ENCODE results near the gene POU5F1.

The POU5F1 gene

GRCh38 chr6:31145386-31145785 lies 25.1 kb downstream of the POU5F1 start:
- no peak for DNase-seq (ENCODE audit: low read depth)
- no peak for TF ChIP-seq CTCF (IDR thresholded peaks at IDR 0.05; ENCODE audit: low read length, missing control alignments)
- H3K4me3 ChIP-seq (replicated peaks; ENCODE audit: low read depth, low read length) = no peak overlapping the region

- H3K4me3 ChIP-seq (replicated peaks; ENCODE audit: low read depth, low read length) = no peak overlapping the region
- no peak for DNase-seq (ENCODE audit: low read depth)
- no peak for TF ChIP-seq CTCF (IDR thresholded peaks at IDR 0.05; ENCODE audit: low read length, missing control alignments)
Observed at GRCh38 chr6:31144970-31145340, 25.5 kb downstream of the POU5F1 start.

- H3K4me3 ChIP-seq (replicated peaks; ENCODE audit: low read depth, low read length) = no peak overlapping the region
- no peak for TF ChIP-seq CTCF (IDR thresholded peaks at IDR 0.05; ENCODE audit: low read length, missing control alignments)
- DNase-seq (ENCODE audit: low read depth) = no peak
Observed at GRCh38 chr6:31144296-31144969, 26.0 kb downstream of the POU5F1 start.

GRCh38 chr6:31143148-31143547 lies 27.3 kb downstream of the POU5F1 start:
- peak; percentile 90 for DNase-seq (ENCODE audit: low read depth)
- no peak overlapping the region for H3K4me3 ChIP-seq (replicated peaks; ENCODE audit: low read depth, low read length)
- TF ChIP-seq CTCF (IDR thresholded peaks at IDR 0.05; ENCODE audit: low read length, missing control alignments) = no peak

- H3K4me3 ChIP-seq (replicated peaks; ENCODE audit: low read depth, low read length) = no peak overlapping the region
- DNase-seq (ENCODE audit: low read depth) = no peak
- no peak for TF ChIP-seq CTCF (IDR thresholded peaks at IDR 0.05; ENCODE audit: low read length, missing control alignments)
Observed at GRCh38 chr6:31142361-31142761, 28.1 kb downstream of the POU5F1 start.

- no peak for TF ChIP-seq CTCF (IDR thresholded peaks at IDR 0.05; ENCODE audit: low read length, missing control alignments)
- no peak for DNase-seq (ENCODE audit: low read depth)
- no peak overlapping the region for H3K4me3 ChIP-seq (replicated peaks; ENCODE audit: low read depth, low read length)
Observed at GRCh38 chr6:31140643-31141042, 29.8 kb downstream of the POU5F1 start.

GRCh38 chr6:31139599-31139998 lies 30.9 kb downstream of the POU5F1 start:
- H3K4me3 ChIP-seq (replicated peaks; ENCODE audit: low read depth, low read length) = no peak overlapping the region
- no peak for TF ChIP-seq CTCF (IDR thresholded peaks at IDR 0.05; ENCODE audit: low read length, missing control alignments)
- peak; percentile 73 for DNase-seq (ENCODE audit: low read depth)
